ENCODE measurements around the gene HBEGF. TPM values are rescaled to one million over a fixed set of nuclear protein-coding genes. Genes with fewer than 3 reads are reported as not detected.

Gene HBEGF
- total and polyA plus RNA-seq, 8 donors = 1.2 to 39.8 (median 13.4) TPM

- DNase-seq = no peak
- Histone ChIP-seq H3K4me1 (peaks cover 6 to 22% (median 17%) of the 10 kb centered on the region in 4 donors), H3K36me3 (no peaks in the 10 kb centered on the region), H3K27ac (no peak overlapping the region), H3K4me3 (no peak overlapping the region), H3K27me3 (no peaks in the 10 kb centered on the region), H3K9me3 (no peaks in the 10 kb centered on the region)
- TF ChIP-seq CTCF (IDR thresholded peaks at IDR 0.05) = no peak
- TF ChIP-seq POLR2A (IDR thresholded peaks at IDR 0.05) = no peak
- TF ChIP-seq EP300 (IDR thresholded peaks at IDR 0.05) = no peak
- TF ChIP-seq POLR2AphosphoS5 (IDR thresholded peaks at IDR 0.05) = no peak
- intact Hi-C loops (cut with DNase I; ENCODE audit: low total_unique reads) = no loop called here
- 75 to 92% (median 83%) methylated on average over 2 to 7 of the region's 7 CpGs for WGBS, 5 donors
These were observed 14.5 kb upstream of the HBEGF start for GRCh38 chr5:140360681-140361479.

DNA sequence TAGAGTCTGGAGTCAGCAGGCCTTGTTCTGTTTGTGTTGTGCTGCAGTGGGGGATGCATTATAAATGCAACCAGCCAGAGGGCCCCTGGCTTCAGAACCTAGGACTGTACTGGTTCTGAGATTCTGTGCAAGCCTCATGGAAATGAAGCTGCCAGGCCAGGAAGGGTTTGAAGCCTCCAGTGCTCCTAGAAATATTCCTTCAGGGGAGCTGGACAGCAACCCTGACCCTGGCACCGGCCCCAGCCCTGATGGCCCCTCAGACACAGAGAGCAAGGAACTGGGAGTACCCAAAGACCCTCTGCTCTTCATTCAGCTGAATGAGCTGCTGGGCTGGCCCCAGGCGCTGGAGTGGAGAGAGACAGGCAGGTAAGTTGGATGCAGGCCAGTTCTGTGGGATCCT is 13.7 kb upstream of the HBEGF start, which contains the start of gene SLC4A9:
SLC4A9 (plus strand) TSS at position 94 of the 400 bp plus-strand sequence; CDS start at position 137, 43 bp downstream.
- WGBS, 5 donors = 74 to 97% (median 89%) methylated on average over 2 of the region's 2 CpGs
- intact Hi-C loops (cut with DNase I; ENCODE audit: low total_unique reads) = no loop called here
- Histone ChIP-seq H3K27me3 (no peaks in the 10 kb centered on the region), H3K27ac (no peak within 1 kb of the TSS), H3K9me3 (no peaks in the 10 kb centered on the region), H3K4me1 (peaks cover 6 to 27% (median 17%) of the 10 kb centered on the region in 4 donors), H3K4me3 (no peak within 1 kb of the TSS), H3K36me3 (no peaks in the 10 kb centered on the region)
- TF ChIP-seq POLR2A (IDR thresholded peaks at IDR 0.05) = no peak
- TF ChIP-seq EP300 (IDR thresholded peaks at IDR 0.05) = no peak
- no peak for TF ChIP-seq POLR2AphosphoS5 (IDR thresholded peaks at IDR 0.05)
- no peak for TF ChIP-seq CTCF (IDR thresholded peaks at IDR 0.05)
- DNase-seq = no peak

- H3K36me3 ChIP-seq = no peaks in the 10 kb centered on the region
- 73 to 88% (median 84%) methylated on average over 4 of the region's 4 CpGs for WGBS, 5 donors
- intact Hi-C loops (cut with DNase I; ENCODE audit: low total_unique reads) = loop anchor here (5.0 kb wide), 1 partner anchor 117 kb away; no protein-coding TSS in a partner anchor
- H3K9me3 ChIP-seq = no peaks in the 10 kb centered on the region
- H3K4me1 ChIP-seq = peaks cover 13 to 38% (median 23%) of the 10 kb centered on the region in 4 donors
- no peak for TF ChIP-seq POLR2AphosphoS5 (IDR thresholded peaks at IDR 0.05)
- peak in 3 of 7 experiments; percentile 13 to 20 (median 16) for TF ChIP-seq CTCF (IDR thresholded peaks at IDR 0.05)
- no peak for DNase-seq
- no peaks in the 10 kb centered on the region for H3K27me3 ChIP-seq
- H3K27ac ChIP-seq = no peak overlapping the region
- no peak overlapping the region for H3K4me3 ChIP-seq
These were observed 12.4 kb upstream of the HBEGF start for GRCh38 chr5:140358738-140359310.

GRCh38 chr5:140357726-140358093 is 11.3 kb upstream of the HBEGF start:
- 0 to 1% (median 0%) methylated on average over 15 to 18 of the region's 18 CpGs for WGBS, 5 donors
- Histone ChIP-seq H3K4me1 (peaks cover 7 to 34% (median 23%) of the 10 kb centered on the region in 4 donors), H3K27ac (peak overlapping the region in 3 of 5 donors; percentile 26 to 70 (median 35)), H3K4me3 (peak overlapping the region in 3 of 4 donors; percentile 4 to 22 (median 13)), H3K36me3 (no peaks in the 10 kb centered on the region), H3K27me3 (no peaks in the 10 kb centered on the region), H3K9me3 (no peaks in the 10 kb centered on the region)
- DNase-seq = peak; percentile 92 to 95
- intact Hi-C loops (cut with DNase I; ENCODE audit: low total_unique reads) = loop anchor here (5.0 kb wide), 1 partner anchor 115 kb away; no protein-coding TSS in a partner anchor
- TF ChIP-seq CTCF (IDR thresholded peaks at IDR 0.05) = peak in 5 of 7 experiments; percentile 57 to 93 (median 91)
- TF ChIP-seq POLR2AphosphoS5 (IDR thresholded peaks at IDR 0.05) = peak in 2 of 3 donors; percentile 9 to 74
- TF ChIP-seq EP300 (IDR thresholded peaks at IDR 0.05) = no peak

Measured in stomach (tissue), 9 donors.